Activated naive CD4-positive, alpha-beta T cell (primary cell): Measurements from ENCODE around the gene IP6K3.

Source experiments
- DNase-seq, 4 experiments: peaks; one replicate each; lab custom pipeline; 2025; lab: John Stamatoyannopoulos, UW

Gene IP6K3

DNA sequence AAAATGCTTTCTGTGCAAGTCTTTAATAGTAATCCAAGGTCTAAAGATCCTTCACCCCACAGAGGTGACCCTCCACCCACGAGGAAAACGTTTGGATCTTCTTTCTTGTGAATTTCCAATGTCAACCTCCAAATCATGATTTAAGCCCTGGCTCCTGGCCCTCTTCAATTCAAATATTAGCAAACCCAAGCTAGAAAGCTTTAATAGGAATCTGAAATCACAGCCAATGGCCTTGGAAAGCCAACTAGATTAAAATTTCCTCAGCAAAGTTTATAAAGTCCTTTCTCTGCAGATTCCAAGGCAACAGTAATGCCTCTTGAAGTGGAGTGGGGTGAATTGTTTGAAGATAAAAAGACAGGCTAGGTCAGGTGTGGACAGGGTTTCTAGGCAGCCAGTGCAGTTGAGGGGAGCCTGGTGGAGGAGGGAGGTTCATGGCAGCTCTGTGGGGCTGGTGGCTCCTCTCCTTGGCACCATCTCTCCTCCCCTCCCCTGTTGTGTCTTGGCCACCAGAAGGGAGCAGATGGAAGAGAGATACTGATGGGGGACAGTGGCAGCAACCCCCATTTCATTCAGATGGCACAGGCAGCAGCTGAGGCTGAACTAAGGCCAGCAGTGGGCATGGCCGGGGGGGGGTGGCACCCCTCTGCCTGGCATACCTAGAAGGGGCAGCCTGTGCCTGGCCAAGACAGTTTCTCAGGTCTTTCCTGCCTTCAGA lies 23.2 kb downstream of the IP6K3 start:
- no peak for DNase-seq

DNA sequence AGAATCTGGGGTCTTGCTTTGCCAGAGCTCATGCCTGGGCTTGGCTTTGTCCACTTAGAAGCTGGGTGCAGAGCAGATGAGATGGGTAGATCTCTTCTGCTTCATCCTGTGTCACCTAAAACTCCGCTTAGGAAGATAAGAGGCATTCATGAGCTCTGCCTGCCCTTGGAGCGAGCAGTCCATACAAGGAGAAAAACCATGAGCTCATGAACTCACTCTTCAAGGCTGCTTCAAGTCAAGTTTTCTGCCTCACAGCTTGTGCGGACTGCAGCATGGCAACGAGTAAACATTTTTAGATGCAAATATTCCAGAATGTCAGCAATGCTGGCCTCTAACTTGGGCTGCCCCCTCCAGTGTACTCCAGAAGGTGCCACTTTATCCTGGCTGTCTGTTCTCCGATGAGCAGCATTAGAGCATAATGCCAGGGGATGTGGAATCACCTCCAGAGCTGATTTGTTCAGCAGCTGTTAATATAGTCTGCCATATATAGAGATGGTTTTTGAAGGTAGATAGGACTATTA lies 24.5 kb downstream of the IP6K3 start:
- DNase-seq = no peak

DNA sequence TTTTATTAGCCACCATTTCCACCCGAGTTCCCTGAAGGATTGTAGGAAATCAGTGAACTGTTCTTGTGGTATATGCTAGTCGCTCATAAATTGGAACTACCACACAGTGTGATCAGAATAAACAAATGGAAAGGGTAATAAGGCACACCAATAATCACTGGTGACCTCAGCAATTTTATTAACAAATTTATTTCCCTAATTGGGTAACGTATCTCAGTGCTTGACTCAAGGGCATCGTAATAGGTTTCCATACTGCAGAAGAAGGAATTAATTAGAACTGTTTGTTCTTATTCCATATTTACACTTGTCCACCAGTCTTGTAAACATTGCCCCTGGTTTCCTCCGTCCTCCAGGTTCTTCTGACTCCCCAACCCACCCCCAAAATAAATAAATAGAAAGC lies 25.2 kb downstream of the IP6K3 start:
- DNase-seq = no peak

DNA sequence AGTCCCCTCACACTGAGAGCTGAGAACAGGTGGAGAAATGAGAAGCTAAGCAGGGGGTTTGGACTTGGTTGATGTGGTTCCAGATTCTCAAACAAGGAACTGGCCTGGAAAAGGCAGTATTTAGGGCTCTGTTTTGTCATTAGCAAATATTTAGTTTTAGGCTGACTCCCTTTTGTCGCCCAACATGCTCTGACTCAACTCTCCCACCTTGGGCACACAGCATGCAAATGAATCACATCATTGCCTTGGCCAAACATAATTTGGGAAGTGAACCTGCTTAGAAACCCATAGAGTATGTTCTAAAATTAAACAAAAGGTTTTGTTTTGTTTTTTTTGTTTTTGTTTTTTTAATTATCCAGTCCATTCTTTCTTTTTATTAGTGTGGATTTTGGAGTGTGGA lies 25.7 kb downstream of the IP6K3 start:
- no peak for DNase-seq

DNA sequence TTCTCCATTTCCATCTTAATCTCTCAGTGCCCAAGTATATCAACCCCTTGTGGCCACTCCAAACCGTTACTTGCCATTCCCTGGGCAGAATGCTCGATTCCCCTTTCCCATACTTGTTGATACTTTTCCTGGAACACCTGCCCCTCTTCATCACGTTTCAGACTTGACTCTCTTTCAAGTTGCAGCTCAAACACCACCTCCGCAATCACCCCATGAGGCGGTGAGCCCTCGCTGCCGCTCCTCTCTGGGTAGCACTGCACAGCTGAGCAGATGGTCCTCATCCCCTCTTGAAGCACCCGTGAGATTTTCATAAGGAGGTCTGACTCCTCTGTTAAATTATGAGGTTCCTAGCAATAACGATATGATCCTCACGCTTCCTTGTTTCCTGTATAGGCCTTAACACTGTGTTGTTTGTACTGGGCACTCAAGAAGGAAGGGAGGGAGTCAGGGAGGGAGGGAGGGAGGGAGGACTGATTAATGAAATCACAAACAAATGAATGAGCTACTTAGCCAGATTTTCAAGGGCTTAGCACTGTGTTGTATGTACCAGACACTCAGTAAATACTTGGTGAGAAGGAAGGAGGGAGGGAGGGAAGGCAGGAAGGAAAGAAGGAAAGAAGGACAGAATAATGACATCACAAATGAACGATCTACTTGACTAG lies 27.2 kb downstream of the IP6K3 start:
- no peak for DNase-seq

DNA sequence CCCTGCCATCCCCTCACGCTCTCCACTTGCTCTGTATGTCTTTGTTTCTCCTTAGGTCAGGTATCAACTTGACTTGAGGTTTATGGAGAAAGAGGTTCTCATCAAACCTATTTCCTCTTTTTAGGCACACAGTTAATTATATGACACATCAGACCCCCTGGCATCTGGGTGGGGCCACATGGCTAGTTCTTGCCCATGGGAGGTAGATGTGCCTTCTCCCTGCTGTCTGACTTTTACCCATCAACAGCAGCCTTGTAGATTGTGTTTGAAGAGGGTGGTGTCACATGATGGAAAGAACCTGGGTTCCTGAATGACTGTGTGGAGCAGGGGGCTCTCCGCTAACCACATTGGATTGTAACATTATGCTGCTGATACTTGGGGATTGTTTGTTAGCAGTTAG lies 28.0 kb downstream of the IP6K3 start:
- no peak for DNase-seq

DNA sequence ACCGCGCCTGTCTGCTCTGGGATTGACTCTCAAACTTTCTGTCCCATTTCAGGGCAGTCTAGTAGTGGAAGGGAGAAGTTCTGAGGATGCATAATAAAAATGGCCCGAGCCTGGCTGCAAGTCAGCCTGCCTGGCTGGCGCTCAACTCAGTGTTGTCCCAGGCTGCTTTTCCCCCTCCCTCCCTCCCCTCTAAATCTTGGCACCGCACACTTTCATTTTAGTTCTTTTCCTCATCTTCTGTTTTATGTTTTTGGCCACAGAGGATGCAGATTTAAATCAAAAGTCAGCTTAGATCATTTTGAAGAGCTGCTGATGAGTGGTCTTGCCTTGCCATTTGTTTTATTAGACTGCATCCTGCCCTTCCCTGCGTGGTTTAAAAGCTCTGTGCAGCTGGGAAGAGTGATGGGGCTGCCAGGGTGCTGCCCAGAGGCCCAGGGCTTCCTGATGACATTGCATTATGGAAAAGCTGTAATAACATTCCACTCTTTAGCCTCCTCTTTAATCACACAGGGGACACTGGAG lies 28.7 kb downstream of the IP6K3 start:
- no peak for DNase-seq

DNA sequence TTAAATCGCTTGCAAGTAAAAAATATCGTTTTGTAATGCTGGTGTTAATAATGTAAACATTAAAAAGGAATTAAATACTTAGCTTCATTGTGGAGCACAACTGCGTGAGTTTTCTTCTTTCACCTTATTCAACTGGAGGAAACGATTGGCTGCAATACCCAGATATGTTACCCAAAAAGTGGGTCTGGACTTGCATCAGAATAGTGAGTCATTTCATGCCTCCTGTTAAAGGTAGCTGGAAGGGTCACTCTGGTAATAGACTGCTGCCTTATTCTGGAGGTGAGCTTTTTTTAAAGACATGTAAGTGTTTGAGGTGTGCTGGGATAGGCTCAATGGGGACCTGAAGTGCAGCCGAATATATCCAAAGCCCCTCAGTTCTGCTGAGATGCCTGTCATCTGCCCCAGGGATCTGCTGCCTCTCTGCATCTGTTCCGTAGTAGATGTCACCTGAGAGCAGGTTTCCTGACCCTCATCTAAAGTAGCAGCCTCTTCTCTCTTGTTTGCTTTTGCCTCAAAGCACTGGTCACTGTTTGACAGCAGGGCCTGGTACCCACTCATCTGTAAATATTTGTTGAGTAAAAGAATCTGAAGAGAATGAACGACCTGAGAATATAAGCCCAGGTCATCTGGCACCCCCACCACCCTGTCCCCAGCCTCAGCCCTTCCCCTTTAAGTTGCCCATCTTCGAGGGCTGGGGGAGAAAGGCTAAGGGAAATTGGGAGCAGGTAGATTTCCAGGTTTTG lies 29.6 kb downstream of the IP6K3 start:
- no peak for DNase-seq

DNA sequence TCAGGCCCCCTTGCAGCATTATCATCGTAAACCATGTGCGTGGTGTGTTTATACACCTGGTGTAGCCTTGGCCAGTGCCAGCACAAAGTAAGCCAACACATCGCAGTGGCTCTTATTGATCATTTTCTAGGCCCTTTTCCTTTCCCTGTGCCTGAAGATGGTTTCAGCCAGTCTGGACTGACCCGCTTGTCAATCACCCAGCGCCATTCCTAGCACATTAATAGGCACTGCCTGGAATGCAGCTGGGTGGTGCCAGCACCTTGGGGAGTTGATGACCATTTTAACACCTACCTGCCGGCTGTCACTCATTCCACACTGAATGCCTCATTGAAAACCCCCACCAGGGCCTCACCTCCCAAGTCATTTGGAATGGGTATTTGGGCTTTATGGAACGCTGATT lies 30.3 kb downstream of the IP6K3 start:
- no peak for DNase-seq

DNA sequence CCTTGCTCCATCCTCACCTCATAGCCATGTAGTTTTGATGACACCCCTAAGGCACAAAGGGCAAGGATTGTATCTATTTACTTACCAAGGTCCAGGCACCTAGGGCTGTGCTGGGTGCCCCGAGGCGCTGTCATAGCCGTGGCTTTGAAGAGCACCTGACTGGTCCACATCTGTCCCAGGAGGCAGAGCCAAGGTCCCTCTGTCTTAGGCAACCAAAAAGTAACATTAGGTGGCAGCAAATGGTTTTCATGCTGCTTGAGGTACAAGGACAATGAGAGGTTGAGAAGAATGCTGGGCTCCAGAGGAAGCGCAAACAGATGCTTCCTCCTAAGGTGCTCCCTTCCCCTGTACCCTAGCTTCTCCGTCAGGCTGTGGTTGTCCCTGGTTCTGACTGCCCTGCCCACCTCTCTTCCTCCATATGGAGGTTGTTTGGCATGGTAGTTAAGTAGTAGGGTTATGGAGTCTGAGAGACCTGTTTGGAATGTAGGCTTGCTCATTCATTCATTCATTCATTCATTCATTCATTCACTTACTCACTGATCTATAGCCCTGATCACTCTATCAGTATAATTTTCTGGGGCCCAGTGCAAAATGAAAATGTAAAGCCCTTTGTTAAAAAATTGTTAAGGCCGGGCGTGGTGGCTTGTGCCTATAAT lies 32.2 kb downstream of the IP6K3 start:
- DNase-seq = no peak

DNA sequence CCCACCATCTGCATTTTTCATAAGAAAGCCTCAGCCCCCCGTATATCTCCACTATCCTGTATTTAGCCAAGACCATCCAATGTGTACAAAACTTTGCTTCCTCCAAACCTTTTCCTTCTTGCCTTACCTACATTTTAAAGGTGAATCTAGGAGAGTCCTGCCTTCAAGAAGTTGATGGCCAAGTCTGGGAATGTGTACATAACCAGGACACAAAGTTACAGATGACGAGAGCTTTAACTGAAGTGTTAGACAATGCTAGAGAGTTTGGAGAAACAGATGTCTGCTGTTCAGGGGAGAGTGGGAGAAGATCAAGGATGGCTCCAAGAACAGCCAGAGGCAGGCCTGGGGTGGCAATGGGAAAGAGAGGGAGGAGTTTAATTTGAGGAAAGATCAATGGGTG lies 32.9 kb downstream of the IP6K3 start:
- no peak for DNase-seq

DNA sequence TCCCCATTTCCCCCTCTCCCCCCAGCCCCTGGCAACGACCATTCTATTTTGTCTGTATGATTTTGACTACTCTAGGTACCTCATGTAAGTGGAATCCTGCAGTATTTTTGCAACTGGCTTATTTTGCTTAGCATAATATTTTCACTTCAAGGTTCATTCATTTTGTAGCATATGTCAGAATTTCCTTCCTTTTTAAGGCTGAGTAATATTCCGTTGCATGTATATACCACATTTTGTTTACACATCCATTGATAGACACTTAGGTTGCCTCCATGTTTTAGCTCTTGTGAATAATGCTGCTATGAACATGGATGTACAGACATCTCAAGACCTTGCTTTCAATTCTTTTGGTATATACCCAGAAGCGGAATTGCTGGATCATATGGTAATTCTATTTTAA lies 33.8 kb downstream of the IP6K3 start:
- DNase-seq = no peak

DNA sequence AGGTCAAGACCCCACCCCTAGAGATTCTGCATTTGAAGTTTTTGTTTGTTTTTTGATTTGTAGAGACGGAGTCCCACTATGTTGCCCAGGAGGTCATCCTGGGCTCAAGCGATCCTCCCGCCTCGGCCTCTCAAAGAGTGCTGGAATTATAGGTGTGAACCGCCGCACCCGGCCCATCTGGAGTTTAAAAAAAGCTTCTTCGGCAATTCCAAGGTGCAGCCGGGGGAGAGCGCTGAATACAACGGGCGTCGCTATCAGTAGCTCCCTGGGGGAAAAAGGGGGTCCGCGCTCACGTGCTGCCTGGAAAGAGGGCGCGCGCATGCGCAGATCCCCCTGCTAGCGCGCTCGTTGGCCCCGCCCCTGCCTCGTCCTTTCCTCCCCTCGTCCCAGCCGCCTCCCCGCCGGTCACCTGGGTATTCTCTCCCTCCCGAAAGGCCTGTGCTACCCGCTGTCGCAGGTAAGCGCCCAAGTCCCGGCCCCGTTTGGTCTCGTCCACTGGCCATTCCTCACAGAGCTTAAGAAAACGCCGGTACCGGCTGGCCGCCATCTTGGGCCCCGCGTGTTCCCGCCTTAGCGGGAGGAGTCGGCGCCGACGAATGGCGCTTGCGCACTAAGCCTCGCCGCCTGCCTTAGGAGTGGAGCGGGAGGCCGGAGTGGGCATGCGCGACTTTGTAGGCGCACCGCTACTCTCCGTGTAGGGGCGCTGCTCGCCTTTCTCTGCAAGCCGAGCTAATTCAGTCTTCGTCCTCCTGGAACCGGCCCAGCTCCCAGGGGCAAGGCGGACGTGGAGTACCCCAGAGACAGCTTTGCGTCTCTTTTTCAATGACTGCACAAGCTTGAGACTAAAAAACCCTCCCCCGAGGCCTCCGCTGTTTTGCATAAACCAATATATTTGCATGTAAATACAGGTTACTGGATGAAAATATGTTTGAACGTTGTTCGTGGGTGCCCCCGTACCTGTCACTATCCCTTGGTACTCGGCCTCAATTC lies 35.3 kb downstream of the IP6K3 start, which contains the start of gene UQCC2:
UQCC2 (minus strand) TSS at position 561 of the 990 bp plus-strand sequence; CDS start at position 547, 14 bp downstream.
- peak; percentile 93 to 97 (median 94) for DNase-seq

DNA sequence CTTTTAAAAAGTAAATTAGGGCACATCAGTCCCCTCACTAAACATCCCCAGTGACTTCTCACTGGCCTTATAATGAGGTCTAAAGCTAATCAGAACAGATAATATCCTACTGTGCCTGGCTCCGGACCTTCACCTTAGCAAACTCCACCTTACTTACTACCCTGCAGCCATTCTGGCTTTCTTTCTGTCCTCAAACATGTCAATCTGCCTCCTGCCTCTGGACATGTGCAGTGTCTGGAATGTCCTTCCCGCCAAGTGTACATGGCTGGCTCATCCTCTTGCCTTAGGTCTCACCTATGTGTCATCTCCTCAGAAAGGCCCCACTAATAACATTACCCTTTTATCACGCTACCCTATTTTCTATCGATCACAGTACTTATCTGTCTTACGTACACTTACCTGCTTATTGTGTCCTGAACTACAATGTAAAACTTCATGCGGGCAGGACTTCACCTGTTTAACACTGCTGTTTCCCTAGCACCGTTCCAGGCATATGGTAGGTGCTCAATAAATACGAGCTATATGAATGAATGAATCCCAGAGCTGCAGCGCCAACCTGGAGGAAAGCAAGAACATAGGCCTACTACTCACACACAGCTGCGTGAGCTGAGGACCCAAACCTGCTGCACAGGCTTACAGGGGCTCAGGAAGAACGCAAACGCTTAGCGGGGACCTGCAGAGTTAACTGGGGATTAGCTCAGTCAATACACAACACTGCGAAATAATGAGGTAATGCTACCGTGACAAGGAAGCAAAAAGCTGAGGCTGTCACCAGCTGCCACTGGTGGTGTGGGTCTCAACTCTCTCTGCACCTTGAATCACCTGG lies 36.2 kb downstream of the IP6K3 start:
- no peak for DNase-seq

DNA sequence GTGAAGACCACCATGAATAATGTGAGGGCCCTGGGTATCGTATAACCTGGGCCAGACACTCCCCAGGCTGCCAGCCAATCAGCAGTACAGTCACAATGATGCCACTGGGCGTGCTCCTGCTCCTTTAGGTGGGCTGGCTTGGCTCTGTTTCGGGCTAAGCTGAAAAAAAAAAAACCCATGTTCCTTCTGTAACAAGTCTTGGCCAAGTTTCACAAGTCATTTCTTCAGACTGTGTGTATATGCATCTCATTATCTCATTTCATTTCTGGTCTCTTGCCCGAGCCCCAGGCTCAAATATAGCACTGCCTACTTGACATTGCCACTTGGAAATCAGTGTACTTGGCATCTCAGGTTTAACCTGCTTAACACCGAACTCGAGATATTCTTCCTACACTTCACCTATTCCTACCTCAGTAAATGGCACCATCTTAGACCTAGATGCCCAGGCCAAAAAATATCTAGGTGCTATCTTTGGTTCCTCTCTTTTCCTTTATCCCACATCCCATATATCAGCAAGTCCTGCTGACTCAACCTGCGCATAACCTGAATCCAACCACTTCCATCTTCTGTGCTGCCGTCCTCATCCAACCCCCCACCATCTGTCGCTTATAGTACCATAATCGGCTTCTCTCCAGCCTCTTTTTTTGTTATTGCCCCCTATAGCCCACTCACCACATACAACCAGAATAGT lies 37.0 kb downstream of the IP6K3 start:
- no peak for DNase-seq

DNA sequence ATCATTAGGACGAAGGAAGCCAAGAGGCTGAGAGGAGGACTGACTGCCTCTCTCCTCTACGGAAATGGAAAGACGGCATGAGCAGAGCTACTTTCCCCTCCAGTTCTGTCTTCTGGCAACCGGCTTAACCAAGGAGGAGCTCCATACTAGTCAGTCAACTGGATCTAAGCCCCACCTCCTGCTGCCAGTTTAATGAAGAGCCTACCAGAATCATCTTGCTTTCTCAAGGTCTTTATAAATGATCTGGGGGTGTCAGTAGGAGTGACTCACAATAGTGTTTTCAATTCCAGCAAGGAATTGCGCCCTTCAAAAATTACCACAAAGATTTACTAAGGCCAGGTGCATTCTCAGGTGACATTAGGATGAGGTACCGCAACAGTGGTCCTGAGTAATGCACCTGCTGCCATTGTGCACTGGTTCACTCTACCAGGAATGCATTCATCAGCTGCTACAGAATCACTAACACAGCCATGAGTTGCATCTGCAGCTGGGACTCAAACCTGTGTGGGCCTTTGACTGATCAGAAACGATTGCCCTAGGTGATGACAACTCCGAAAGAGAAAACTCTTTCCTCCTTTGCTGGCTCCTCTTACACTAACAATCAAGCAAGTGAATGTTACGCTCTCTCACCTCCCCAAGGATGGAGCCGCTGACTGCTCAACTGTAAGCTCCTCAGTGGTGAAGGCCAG lies 38.0 kb downstream of the IP6K3 start:
- DNase-seq = no peak

DNA sequence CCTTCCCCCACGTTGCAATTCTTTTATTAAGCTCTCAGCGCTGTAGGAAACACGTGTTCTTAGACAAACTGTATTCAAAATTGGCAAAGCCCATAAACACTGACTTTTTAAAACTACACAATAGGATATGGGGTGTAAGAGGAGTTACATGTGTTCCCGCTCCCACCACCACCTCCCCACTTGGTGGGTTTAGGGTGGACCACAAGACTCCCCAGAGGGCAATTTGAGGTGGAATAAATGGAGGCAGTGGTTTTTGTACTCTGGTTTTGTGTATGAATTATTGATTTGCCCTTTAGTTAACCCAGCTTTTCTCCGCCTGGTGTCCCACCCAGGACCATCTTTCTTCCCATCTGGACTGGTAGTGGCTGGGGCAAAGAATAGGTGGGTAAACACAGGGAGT lies 38.9 kb downstream of the IP6K3 start:
- no peak for DNase-seq

DNA sequence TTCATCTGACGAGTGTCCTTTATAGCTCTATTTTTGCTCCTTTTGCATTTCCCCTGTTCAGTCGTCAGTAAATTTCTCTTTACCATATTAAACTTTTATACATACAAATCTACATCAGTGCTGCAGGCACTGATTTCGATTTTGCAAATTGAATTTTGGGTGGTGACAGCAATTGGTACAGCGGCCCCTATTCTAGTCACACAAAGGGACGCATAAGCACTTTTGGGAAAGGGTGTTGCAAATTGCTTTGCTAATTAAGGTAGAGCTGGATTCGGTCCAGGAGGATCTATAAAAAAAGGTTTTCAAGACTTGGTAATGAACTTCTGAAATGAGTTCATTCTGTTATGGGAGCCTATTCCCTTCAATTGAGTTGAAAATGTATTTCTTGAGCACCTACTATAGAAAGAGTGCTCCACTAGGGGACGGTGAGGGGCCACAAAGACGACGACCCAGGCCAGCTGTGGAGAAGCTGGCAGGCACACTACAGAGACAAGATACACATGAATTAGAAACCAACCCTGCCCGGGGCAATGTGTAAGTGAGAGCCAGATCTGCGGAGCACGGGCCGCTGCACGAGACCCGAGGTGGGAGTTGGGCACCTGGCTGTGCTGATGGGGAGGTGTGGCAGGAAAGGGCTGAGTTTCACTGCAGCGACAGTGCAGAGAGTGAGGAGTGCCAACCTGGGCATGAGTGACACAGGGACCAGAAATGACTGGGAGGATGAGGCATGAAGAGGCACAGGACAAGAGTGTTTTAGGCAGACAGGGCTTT lies 40.6 kb downstream of the IP6K3 start:
- no peak for DNase-seq
